ENCODE data around the gene GID8.

DNA sequence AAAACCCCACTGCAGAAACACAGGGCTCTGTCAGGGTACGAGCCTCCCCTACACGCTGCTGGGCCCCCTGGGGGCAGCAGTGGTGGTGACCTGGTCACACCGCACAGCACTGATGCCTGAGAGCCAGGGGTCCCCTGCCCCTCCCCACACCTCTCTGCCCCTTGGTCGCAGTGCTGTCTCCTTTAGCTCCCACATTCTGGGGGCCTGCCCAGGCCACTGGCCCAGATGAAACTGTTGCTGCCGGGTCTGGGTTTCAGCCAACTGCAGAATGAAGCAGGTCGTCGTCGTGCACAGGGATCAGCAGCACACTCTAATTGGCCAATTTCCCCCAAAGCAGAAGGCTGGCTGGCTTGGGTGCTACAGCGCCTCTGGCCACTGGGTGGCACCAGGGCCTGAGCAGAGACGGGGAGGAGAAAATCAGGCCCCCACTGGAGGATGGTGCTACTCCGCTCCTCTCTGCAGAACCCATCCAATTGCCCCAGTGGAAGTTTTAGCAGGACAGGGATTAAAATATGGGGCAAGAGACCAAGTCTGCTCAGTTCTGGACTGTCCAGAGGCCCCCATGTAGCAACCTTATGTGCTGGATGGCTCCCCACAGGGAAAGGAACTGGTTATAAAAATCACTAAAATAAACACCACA, 37.8 kb upstream of the GID8 start:
- TF ChIP-seq, protein P1, sequence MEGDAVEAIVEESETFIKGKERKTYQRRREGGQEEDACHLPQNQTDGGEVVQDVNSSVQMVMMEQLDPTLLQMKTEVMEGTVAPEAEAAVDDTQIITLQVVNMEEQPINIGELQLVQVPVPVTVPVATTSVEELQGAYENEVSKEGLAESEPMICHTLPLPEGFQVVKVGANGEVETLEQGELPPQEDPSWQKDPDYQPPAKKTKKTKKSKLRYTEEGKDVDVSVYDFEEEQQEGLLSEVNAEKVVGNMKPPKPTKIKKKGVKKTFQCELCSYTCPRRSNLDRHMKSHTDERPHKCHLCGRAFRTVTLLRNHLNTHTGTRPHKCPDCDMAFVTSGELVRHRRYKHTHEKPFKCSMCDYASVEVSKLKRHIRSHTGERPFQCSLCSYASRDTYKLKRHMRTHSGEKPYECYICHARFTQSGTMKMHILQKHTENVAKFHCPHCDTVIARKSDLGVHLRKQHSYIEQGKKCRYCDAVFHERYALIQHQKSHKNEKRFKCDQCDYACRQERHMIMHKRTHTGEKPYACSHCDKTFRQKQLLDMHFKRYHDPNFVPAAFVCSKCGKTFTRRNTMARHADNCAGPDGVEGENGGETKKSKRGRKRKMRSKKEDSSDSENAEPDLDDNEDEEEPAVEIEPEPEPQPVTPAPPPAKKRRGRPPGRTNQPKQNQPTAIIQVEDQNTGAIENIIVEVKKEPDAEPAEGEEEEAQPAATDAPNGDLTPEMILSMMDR (IDR thresholded peaks at IDR 0.05; ENCODE audit: poor library complexity, severe bottlenecking), result peak; percentile 89
- TF ChIP-seq EZH2 (IDR thresholded peaks at IDR 0.05; ENCODE audit: borderline replicate concordance, insufficient read depth, low read length, poor library complexity, severe bottlenecking) (no peak), SMC3 (conservative IDR thresholded peaks at IDR 0.05; ENCODE audit: poor library complexity) (peak; percentile 80), RAD21 (conservative IDR thresholded peaks at IDR 0.05) (peak; percentile 76)
- TF ChIP-seq, protein P2, sequence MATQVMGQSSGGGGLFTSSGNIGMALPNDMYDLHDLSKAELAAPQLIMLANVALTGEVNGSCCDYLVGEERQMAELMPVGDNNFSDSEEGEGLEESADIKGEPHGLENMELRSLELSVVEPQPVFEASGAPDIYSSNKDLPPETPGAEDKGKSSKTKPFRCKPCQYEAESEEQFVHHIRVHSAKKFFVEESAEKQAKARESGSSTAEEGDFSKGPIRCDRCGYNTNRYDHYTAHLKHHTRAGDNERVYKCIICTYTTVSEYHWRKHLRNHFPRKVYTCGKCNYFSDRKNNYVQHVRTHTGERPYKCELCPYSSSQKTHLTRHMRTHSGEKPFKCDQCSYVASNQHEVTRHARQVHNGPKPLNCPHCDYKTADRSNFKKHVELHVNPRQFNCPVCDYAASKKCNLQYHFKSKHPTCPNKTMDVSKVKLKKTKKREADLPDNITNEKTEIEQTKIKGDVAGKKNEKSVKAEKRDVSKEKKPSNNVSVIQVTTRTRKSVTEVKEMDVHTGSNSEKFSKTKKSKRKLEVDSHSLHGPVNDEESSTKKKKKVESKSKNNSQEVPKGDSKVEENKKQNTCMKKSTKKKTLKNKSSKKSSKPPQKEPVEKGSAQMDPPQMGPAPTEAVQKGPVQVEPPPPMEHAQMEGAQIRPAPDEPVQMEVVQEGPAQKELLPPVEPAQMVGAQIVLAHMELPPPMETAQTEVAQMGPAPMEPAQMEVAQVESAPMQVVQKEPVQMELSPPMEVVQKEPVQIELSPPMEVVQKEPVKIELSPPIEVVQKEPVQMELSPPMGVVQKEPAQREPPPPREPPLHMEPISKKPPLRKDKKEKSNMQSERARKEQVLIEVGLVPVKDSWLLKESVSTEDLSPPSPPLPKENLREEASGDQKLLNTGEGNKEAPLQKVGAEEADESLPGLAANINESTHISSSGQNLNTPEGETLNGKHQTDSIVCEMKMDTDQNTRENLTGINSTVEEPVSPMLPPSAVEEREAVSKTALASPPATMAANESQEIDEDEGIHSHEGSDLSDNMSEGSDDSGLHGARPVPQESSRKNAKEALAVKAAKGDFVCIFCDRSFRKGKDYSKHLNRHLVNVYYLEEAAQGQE (IDR thresholded peaks at IDR 0.05; ENCODE audit: borderline replicate concordance), result no peak
